Gastroesophageal sphincter (tissue), 4 donors: Measurements from ENCODE around the gene SPON1. TPM values are rescaled to one million over a fixed set of nuclear protein-coding genes. Genes with fewer than 3 reads are reported as not detected.
A peak's percentile ranks its signal among the peaks of the same experiment; 100 is the strongest.

Experiments
- ATAC-seq: fragments of 150-250 bp; one replicate; pipeline ENCODE4 v1.9.1; 2016; ENCODE audit warnings: mild to moderate bottlenecking, moderate library complexity
- H3K27ac ChIP-seq, 4 donors: fragments of 200-600 bp; sonication (generic) in 3 of 4; 1 replicate in 3 of 4; 2 replicates in 1 of 4; pipeline ENCODE4 v1.5.1; 2016 to 2019
- H3K27me3 ChIP-seq: fragments of 200-600 bp; sonication (generic); one replicate; pipeline ENCODE4 v1.5.1; 2019
- H3K36me3 ChIP-seq, 2 donors: fragments of 200-600 bp; sonication (generic); one replicate each; pipeline ENCODE4 v1.5.1; 2019; ENCODE audit warnings: control low read depth in 1 of 2
- H3K4me1 ChIP-seq, 3 donors: fragments of 200-600 bp; sonication (generic); 1 replicate in 2 of 3; 2 replicates in 1 of 3; pipeline ENCODE4 v1.5.1; 2016 to 2019; ENCODE audit warnings: control low read depth in 2 of 3
- H3K4me3 ChIP-seq, 2 donors: fragments of 200-600 bp; sonication (generic); one replicate each; pipeline ENCODE4 v1.5.1; 2019; ENCODE audit warnings: mild to moderate bottlenecking in 1 of 2, moderate library complexity in 1 of 2
- H3K9me3 ChIP-seq, 3 donors: fragments of 200-600 bp; sonication (generic); one replicate each; pipeline ENCODE4 v1.5.1; 2017 to 2019; ENCODE audit warnings: control low read depth in 2 of 3
- EP300 ChIP-seq: sonication (generic); formaldehyde crosslinking; IDR thresholded peaks from one replicate; pipeline ENCODE4 v1.6.1; 2017; ENCODE audit warnings: antibody characterized with exemption, mild to moderate bottlenecking
- POLR2A ChIP-seq, 2 donors: fragments of 450-650 bp; IDR thresholded peaks; one replicate each; pipeline ENCODE4 v1.6.1; 2017; ENCODE audit warnings: antibody characterized with exemption in 2 of 2, mild to moderate bottlenecking in 2 of 2, moderate library complexity in 1 of 2
- POLR2AphosphoS5 ChIP-seq: sonication (generic); formaldehyde crosslinking; IDR thresholded peaks from one replicate; pipeline ENCODE4 v1.6.1; 2017; ENCODE audit warnings: antibody characterized with exemption
- WGBS, 2 donors: methylation state at CpG; one replicate each; pipeline ENCODE4 v1.1.5; 2018; ENCODE audit warnings: low coverage in 1 of 2; 5-methylcytosine and 5-hydroxymethylcytosine counted together
- total RNA-seq, 4 donors: library from RNA; depleted of rRNA; stranded (reverse); fragments of >200 nt; gene quantifications; one replicate each; pipeline ENCODE4 v1.1.0, GENCODE V29; 2016
- TF ChIP-seq, protein P1 (sequence below), 4 experiments: fragments of 200-600 bp in 2 of 4; fragments of 450-650 bp in 2 of 4; sonication (generic) in 1 of 4; IDR thresholded peaks; one replicate each; pipeline ENCODE4 v1.5.1; 2017 to 2019; ENCODE audit warnings: antibody characterized with exemption in 4 of 4, mild to moderate bottlenecking in 2 of 4, moderate library complexity in 2 of 4

Gene SPON1
- total RNA-seq, 4 donors from 2014 or later = 11.0 to 121 (median 64.6) TPM

- H3K9me3 ChIP-seq = no peaks in the 10 kb centered on the region
- H3K4me1 ChIP-seq = peaks cover 0 to 39% (median 12%) of the 10 kb centered on the region in 3 donors
- no peak for ATAC-seq
- H3K4me3 ChIP-seq = no peak overlapping the region
- H3K36me3 ChIP-seq = no peaks in the 10 kb centered on the region
- H3K27me3 ChIP-seq = no peaks in the 10 kb centered on the region
- TF ChIP-seq POLR2A (IDR thresholded peaks at IDR 0.05) = no peak
- TF ChIP-seq POLR2AphosphoS5 = no peak
- TF ChIP-seq, protein P1, sequence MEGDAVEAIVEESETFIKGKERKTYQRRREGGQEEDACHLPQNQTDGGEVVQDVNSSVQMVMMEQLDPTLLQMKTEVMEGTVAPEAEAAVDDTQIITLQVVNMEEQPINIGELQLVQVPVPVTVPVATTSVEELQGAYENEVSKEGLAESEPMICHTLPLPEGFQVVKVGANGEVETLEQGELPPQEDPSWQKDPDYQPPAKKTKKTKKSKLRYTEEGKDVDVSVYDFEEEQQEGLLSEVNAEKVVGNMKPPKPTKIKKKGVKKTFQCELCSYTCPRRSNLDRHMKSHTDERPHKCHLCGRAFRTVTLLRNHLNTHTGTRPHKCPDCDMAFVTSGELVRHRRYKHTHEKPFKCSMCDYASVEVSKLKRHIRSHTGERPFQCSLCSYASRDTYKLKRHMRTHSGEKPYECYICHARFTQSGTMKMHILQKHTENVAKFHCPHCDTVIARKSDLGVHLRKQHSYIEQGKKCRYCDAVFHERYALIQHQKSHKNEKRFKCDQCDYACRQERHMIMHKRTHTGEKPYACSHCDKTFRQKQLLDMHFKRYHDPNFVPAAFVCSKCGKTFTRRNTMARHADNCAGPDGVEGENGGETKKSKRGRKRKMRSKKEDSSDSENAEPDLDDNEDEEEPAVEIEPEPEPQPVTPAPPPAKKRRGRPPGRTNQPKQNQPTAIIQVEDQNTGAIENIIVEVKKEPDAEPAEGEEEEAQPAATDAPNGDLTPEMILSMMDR (IDR thresholded peaks at IDR 0.05) = no peak
- no peak for TF ChIP-seq EP300
- no peak overlapping the region for H3K27ac ChIP-seq
These were observed 223.7 kb downstream of the SPON1 start for GRCh38 chr11:14186046-14186775.

DNA sequence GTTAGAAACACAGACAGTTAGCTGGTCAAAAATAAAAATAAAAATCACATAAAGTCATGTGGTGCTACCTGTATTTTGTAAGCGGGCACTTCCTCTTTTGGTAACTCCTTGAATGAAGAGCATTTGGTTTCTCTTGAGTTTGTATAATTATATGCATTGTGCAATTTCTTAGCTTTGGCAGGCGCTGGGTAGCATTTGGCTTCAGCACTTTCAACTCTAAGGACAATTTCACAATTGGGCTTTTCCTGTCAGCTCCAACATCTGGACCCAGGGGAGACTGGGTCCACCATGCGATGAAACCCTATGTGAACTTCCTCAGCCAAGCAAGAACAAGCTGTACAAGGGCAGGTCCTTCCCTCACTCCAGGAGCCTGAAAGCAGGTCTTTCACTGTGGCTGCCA lies 227.4 kb downstream of the SPON1 start:
- Histone ChIP-seq H3K9me3 (no peaks in the 10 kb centered on the region), H3K4me3 (no peak overlapping the region), H3K27ac (peak overlapping the region in 3 of 4 donors; percentile 20 to 68 (median 44)), H3K27me3 (no peaks in the 10 kb centered on the region), H3K4me1 (peaks cover 0 to 38% (median 12%) of the 10 kb centered on the region in 3 donors), H3K36me3 (no peaks in the 10 kb centered on the region)
- 46 to 52% methylated on average over 2 to 3 of the region's 3 CpGs for WGBS, 2 donors
- ATAC-seq = peak; percentile 88
- peak; percentile 87 for TF ChIP-seq POLR2AphosphoS5
- TF ChIP-seq EP300 = no peak
- TF ChIP-seq, protein P1 (IDR thresholded peaks at IDR 0.05) = no peak
- TF ChIP-seq POLR2A (IDR thresholded peaks at IDR 0.05) = no peak

- ATAC-seq = peak; percentile 59
- Histone ChIP-seq H3K36me3 (no peaks in the 10 kb centered on the region), H3K4me3 (no peak overlapping the region), H3K27me3 (no peaks in the 10 kb centered on the region), H3K4me1 (peaks cover 0 to 27% (median 9%) of the 10 kb centered on the region in 3 donors), H3K27ac (peak overlapping the region in 3 of 4 donors; percentile 33 to 68 (median 67)), H3K9me3 (no peaks in the 10 kb centered on the region)
- TF ChIP-seq POLR2AphosphoS5 (peak; percentile 10), POLR2A (IDR thresholded peaks at IDR 0.05) (no peak)
- WGBS, 2 donors = 42 to 66% methylated on average over 3 to 6 of the region's 6 CpGs
These were observed 228.7 kb downstream of the SPON1 start for GRCh38 chr11:14190992-14191778.

DNA sequence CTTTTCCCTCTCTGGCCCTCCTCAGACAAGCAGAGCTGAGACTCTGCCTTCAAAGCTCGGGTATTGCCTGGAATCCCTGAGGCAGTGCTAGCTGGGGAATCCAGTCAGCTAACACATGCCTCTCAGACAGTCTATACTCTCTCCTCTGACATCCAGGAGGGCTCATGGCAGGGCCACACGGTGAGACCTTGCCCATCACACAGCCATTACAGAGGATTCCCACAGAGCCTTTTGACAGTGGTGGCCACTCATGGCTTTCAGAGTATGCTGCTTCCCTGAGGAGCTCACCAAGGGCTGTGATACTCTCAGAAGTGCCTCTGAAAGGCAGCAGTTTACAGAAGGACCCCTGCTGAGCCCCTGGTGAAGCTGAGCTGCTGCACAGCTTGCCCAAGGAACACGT lies 231.1 kb downstream of the SPON1 start:
- 88% methylated on average over 1 of the region's 3 CpGs; no CpG with 5 or more reads in 1 of the 2 donors for WGBS, 2 donors
- ATAC-seq = no peak

More for the DNA sequence above, 231.1 kb downstream of the SPON1 start:
- TF ChIP-seq EP300 (no peak), POLR2A (IDR thresholded peaks at IDR 0.05) (no peak), POLR2AphosphoS5 (no peak)
- TF ChIP-seq, protein P1 (IDR thresholded peaks at IDR 0.05) = no peak
- Histone ChIP-seq H3K9me3 (no peaks in the 10 kb centered on the region), H3K4me3 (no peak overlapping the region), H3K27ac (no peak overlapping the region), H3K36me3 (no peaks in the 10 kb centered on the region), H3K4me1 (peaks cover 0 to 22% (median 6%) of the 10 kb centered on the region in 3 donors), H3K27me3 (no peaks in the 10 kb centered on the region)
